NT2/D1 (cell line): ENCODE data around the gene CEP104.

Experiments
- DNase-seq: peaks from one replicate; pipeline ENCODE4 v3.0.0-alpha.2; 2011; ENCODE audit warnings: low read depth, low spot score
- H3K27me3 ChIP-seq: 2 replicates; pipeline ENCODE4 v1.6.0; 2011; ENCODE audit warnings: mild to moderate bottlenecking; ENCODE audit not compliant: insufficient read length, insufficient read depth
- H3K36me3 ChIP-seq: 2 replicates; pipeline ENCODE4 v1.6.1; 2011; ENCODE audit warnings: mild to moderate bottlenecking, low read length, mixed read lengths; ENCODE audit not compliant: insufficient read depth, insufficient read length
- H3K4me1 ChIP-seq: 2 replicates; pipeline ENCODE4 v1.5.1; 2011; ENCODE audit not compliant: insufficient read depth, insufficient read length
- H3K4me3 ChIP-seq: 2 replicates; pipeline ENCODE4 v1.5.1; 2011; ENCODE audit warnings: low read depth; ENCODE audit not compliant: insufficient read length
- H3K9ac ChIP-seq: 2 replicates; pipeline ENCODE4 v1.6.0; 2011; ENCODE audit warnings: low read depth; ENCODE audit not compliant: insufficient read length
- H3K9me3 ChIP-seq: 2 replicates; pipeline ENCODE4 v1.5.1; 2011; ENCODE audit warnings: mild to moderate bottlenecking, low read length; ENCODE audit not compliant: insufficient read depth
- SUZ12 ChIP-seq: IDR thresholded peaks from 2 replicates; pipeline ENCODE4 v1.6.1; 2011; ENCODE audit not compliant: insufficient read length, insufficient read depth; ENCODE audit errors: extremely low read depth
- YY1 ChIP-seq: IDR thresholded peaks from 2 replicates; pipeline ENCODE4 v1.6.1; 2011; ENCODE audit not compliant: insufficient read length, insufficient read depth
- ZNF274 ChIP-seq: IDR thresholded peaks from 2 replicates; pipeline ENCODE4 v1.6.1; 2011; ENCODE audit warnings: mild to moderate bottlenecking, low read depth, low read length

CEP104 gene

DNA sequence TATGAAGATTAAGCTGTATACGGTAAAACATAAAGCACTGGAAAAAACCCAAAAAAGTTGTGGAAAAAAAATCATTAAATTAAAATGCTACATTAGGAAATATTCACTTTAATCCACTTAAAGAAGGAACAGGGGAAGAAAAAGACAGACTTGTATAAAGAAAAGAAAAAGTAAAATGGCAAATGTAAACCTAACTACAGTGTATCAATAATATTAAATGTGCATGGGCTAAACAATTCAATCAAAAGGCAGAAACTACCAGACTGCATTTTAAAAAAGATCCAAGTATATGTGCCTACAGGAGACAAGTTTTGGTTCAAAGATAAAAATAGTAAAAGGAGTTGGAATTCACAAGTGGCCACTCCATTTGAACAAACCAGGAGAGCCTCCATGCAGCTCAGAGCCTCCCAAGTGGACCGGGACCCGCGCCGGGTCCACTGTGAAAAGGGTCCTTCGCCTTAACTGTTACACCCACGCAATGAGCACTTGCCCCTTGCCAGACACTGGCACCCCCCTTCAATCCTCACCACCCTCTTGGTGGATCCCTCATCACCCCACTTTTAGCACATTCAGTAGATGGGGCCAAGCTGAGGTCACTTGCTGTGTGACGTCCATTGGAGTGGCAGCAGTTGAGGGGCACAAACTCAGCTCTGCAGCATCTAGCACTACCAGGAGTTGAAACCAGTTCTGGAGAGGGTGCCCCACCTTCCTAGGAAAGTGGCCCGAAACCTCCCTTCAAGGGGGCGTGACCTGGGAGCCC is 42.2 kb upstream of the CEP104 start:
- DNase-seq: no peak
- Histone ChIP-seq H3K36me3 (peaks cover 18% of the 10 kb centered on the region), H3K9ac (peak overlapping the region; percentile 97), H3K9me3 (peaks cover 8% of the 10 kb centered on the region; the same call in 1 of the 2 replicates), H3K4me3 (peak overlapping the region; percentile 88), H3K4me1 (peaks cover 11% of the 10 kb centered on the region), H3K27me3 (no peaks in the 10 kb centered on the region)
- TF ChIP-seq ZNF274: no peak
- no peak for TF ChIP-seq SUZ12
- TF ChIP-seq YY1: no peak

- peak overlapping the region; percentile 8 for H3K4me3 ChIP-seq
- peaks cover 6% of the 10 kb centered on the region for H3K4me1 ChIP-seq
These were observed 41.4 kb upstream of the CEP104 start for GRCh38 chr1:3898475-3898735.

GRCh38 chr1:3896396-3897000 is 39.5 kb upstream of the CEP104 start:
- Histone ChIP-seq H3K36me3 (peaks cover 32% of the 10 kb centered on the region), H3K9ac (no peak overlapping the region), H3K9me3 (peaks cover 8% of the 10 kb centered on the region; the same call in 1 of the 2 replicates), H3K4me1 (no peaks in the 10 kb centered on the region), H3K27me3 (no peaks in the 10 kb centered on the region), H3K4me3 (no peak overlapping the region)
- no peak for TF ChIP-seq SUZ12
- TF ChIP-seq YY1: no peak
- no peak for TF ChIP-seq ZNF274
- no peak for DNase-seq

More at GRCh38 chr1:3898475-3898735, 41.4 kb upstream of the CEP104 start:
- no peaks in the 10 kb centered on the region for H3K27me3 ChIP-seq
- no peak for DNase-seq
- no peak overlapping the region for H3K9ac ChIP-seq
- TF ChIP-seq SUZ12: no peak
- TF ChIP-seq ZNF274: no peak
- TF ChIP-seq YY1: no peak
- H3K36me3 ChIP-seq: peaks cover 24% of the 10 kb centered on the region
- peaks cover 8% of the 10 kb centered on the region; the same call in 1 of the 2 replicates for H3K9me3 ChIP-seq

DNA sequence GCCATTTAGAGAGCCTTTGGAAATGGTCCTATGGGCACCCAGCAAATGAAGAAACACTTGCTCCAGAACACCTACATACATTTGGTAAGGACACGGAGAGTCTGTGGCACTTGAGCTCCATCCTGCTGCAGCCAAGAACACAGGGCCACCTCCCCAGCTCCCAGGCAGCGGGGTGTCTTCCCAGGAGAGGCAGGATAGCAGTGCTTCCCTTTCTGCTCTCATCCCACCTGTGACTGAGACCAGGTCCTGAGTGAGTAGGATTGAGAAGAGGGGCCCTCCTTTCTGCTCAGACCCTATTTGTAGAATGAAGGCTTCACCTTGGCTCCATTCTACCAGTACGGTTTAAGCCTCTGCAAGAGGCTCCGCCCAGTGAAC is 38.9 kb upstream of the CEP104 start:
- Histone ChIP-seq H3K9ac (no peak overlapping the region), H3K36me3 (peaks cover 36% of the 10 kb centered on the region), H3K4me3 (no peak overlapping the region), H3K4me1 (no peaks in the 10 kb centered on the region), H3K9me3 (peaks cover 8% of the 10 kb centered on the region; the same call in 1 of the 2 replicates), H3K27me3 (no peaks in the 10 kb centered on the region)
- no peak for TF ChIP-seq ZNF274
- no peak for TF ChIP-seq YY1
- TF ChIP-seq SUZ12: no peak
- DNase-seq: no peak

DNA sequence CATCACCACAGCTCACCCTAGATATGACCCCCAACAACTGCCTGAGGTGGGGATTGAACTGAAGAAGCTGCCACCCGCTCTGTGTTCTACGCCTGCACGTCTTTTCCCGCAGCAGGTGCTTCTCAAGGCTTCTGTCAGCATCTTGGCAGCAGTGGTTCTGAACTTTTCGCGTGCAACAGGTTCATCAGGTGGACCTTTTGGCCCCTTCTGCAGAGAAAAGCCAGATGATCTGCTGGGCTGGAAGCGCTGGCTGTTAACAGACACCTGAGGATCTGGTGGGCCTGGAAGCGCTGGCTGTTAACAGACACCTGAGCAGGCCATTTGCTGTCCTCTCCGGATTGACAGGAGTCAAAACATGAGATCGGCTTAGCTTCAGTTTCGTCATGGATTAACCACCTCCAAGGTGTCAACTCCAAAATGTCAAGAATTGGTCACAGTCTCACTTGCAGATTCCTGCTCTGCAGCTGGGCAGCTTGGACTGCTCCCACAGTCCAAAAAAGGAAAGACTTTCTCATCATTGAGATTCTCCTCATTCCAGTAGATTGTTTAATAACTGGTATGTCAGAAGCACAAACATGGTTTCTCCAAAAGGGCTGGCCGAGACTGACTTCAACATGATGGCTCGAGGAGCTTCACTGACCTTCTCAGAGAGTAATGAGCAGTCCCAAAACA is 38.4 kb upstream of the CEP104 start:
- H3K4me3 ChIP-seq: no peak overlapping the region
- no peak for DNase-seq
- H3K36me3 ChIP-seq: peaks cover 41% of the 10 kb centered on the region
- TF ChIP-seq ZNF274 (no peak), SUZ12 (no peak), YY1 (no peak)
- H3K4me1 ChIP-seq: no peaks in the 10 kb centered on the region
- peaks cover 8% of the 10 kb centered on the region; the same call in 1 of the 2 replicates for H3K9me3 ChIP-seq
- no peaks in the 10 kb centered on the region for H3K27me3 ChIP-seq
- H3K9ac ChIP-seq: no peak overlapping the region

DNA sequence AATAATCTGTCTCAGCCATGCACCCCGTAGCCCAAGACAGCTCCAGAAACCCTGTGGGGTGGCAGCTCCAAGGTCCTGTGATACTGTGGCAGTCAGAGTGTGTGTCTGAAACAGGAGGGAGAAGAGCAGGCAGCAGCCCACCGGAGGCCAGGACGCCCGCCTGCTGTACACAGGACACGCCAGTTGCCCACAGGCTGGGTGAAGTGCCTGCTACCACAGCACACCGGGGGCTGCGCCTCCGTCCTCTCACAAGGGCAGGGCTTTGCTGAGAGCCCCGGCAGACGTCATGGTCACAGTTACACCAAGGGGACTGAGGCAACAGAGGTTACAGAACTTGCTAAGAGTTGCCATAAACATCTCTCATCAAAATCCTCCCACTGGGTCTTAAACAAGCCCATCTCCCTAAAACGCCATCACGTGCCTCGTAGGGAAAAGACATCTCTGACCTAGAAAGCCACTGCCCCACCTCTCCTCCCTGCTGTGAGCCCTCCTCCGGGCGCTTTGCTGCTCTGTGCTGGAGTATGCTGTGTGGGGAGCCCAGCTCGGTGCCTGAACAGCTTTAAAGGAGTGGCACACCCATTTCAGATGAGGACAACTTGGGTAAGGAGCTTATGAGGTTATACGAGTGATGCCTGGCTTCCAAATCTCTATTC is 37.7 kb upstream of the CEP104 start:
- Histone ChIP-seq H3K9me3 (peaks cover 8% of the 10 kb centered on the region; the same call in 1 of the 2 replicates), H3K27me3 (no peaks in the 10 kb centered on the region), H3K4me3 (no peak overlapping the region), H3K4me1 (no peaks in the 10 kb centered on the region), H3K9ac (no peak overlapping the region), H3K36me3 (peaks cover 47% of the 10 kb centered on the region)
- DNase-seq: no peak
- TF ChIP-seq YY1: no peak
- TF ChIP-seq SUZ12: no peak
- TF ChIP-seq ZNF274: no peak
